DND-41 (cell line): Measurements from ENCODE around the gene ADARB2.

Source experiments
- ATAC-seq: fragments of 200-7000 bp; cut with Tn5 transposase; 3 replicates; pipeline ENCODE4 v1.9.1; 2021; ENCODE audit warnings: low read depth; ENCODE audit not compliant: insufficient read depth
- DNase-seq: peaks from one replicate; pipeline ENCODE4 v3.0.0-alpha.2; 2020
- H2AFZ ChIP-seq: 2 replicates; pipeline ENCODE4 v1.6.0; 2012; ENCODE audit warnings: low read depth, low read length
- H3K27ac ChIP-seq: 2 replicates; pipeline ENCODE4 v1.5.1; 2012; ENCODE audit warnings: low read length, inconsistent platforms
- H3K27me3 ChIP-seq: fragments of 200-600 bp; sonication (generic); 2 replicates; pipeline ENCODE4 v1.6.0; 2012; ENCODE audit warnings: low read length, mild to moderate bottlenecking, inconsistent platforms; ENCODE audit not compliant: insufficient read depth, poor library complexity
- H3K36me3 ChIP-seq: 2 replicates; pipeline ENCODE4 v1.5.1; 2012; ENCODE audit warnings: low read length, inconsistent platforms; ENCODE audit not compliant: insufficient read depth
- H3K4me1 ChIP-seq: 2 replicates; pipeline ENCODE4 v1.5.1; 2012; ENCODE audit warnings: mild to moderate bottlenecking, low read length; ENCODE audit not compliant: insufficient read depth
- H3K4me2 ChIP-seq: 2 replicates; pipeline ENCODE4 v1.6.0; 2012; ENCODE audit warnings: mild to moderate bottlenecking, moderate library complexity, low read length, inconsistent platforms; ENCODE audit not compliant: insufficient read depth
- H3K4me3 ChIP-seq, 2 experiments: fragments of 200-600 bp in 1 of 2; shearing (Covaris generic) in 1 of 2; 2 replicates each; pipeline ENCODE4 v1.5.1; 2012 to 2016; ENCODE audit warnings: inconsistent platforms in 2 of 2, low read length in 2 of 2, mild to moderate bottlenecking in 2 of 2, low read depth in 1 of 2, moderate library complexity in 1 of 2
- H3K79me2 ChIP-seq: 2 replicates; pipeline ENCODE4 v1.6.0; 2012; ENCODE audit warnings: low read length, inconsistent platforms; ENCODE audit not compliant: insufficient read depth
- H3K9ac ChIP-seq: 2 replicates; pipeline ENCODE4 v1.6.0; 2012; ENCODE audit warnings: low read depth, mild to moderate bottlenecking, inconsistent platforms, low read length, moderate library complexity
- H3K9me3 ChIP-seq: 2 replicates; pipeline ENCODE4 v1.5.1; 2012; ENCODE audit warnings: low read length, moderate library complexity, mild to moderate bottlenecking, inconsistent platforms; ENCODE audit not compliant: insufficient read depth, severe bottlenecking
- H4K20me1 ChIP-seq: 2 replicates; pipeline ENCODE4 v1.6.0; 2012; ENCODE audit warnings: low read length; ENCODE audit not compliant: insufficient read depth
- EZH2 ChIP-seq: IDR thresholded peaks from 3 replicates; pipeline ENCODE4 v1.6.1; 2012; ENCODE audit warnings: borderline replicate concordance, low read depth, mild to moderate bottlenecking, moderate library complexity, low read length, inconsistent platforms; ENCODE audit not compliant: severe bottlenecking
- TF ChIP-seq, protein P1 (sequence below): IDR thresholded peaks from 2 replicates; pipeline ENCODE4 v1.5.1; 2012; ENCODE audit warnings: borderline replicate concordance, low read length, moderate library complexity, mild to moderate bottlenecking; ENCODE audit not compliant: poor library complexity, severe bottlenecking; ENCODE audit errors: extremely low read depth

The ADARB2 gene

DNA sequence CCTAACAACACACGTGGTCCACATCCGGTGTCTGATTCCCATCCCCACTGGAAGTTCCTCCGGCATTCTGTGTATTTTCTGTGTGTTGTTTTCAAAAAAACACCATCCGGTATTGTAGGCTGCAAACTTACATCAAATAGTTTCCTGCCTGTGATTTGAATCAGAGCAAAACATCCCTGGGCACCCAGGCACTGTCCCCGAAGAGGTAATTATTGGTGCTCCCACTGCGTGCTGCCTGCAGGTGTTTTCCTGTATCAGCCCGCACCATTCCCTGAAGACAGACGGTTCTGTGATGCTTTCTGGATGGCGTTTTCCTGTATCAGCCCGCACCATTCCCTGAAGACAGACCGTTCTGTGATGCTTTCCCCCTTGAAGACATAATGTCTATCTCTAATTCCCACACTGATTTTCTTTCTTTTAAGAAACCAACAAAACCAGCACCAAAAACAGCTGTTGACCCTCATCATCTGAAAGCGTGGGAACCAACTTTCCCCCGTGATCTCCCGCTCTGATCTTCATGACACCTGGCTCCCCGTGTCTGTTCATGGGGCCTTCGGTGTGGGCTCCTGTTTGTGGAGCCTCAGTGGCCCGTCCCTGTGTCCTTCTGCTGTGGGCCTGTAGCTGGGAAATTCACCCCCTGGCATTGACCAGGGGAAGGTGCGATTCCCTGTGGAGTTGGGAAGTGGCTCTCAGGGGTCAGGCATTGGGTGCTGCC is 205.3 kb downstream of the ADARB2 start:
- Histone ChIP-seq H3K4me2 (no peak overlapping the region), H2AFZ (no peak overlapping the region), H3K4me1 (peaks cover 50% of the 10 kb centered on the region), H4K20me1 (no peaks in the 10 kb centered on the region), H3K27me3 (no peaks in the 10 kb centered on the region), H3K79me2 (peaks cover 82% of the 10 kb centered on the region), H3K4me3 (no peak overlapping the region), H3K9me3 (no peaks in the 10 kb centered on the region), H3K36me3 (peaks cover 45% of the 10 kb centered on the region), H3K27ac (peak overlapping the region; percentile 15), H3K9ac (no peak overlapping the region)
- peak; percentile 66 for ATAC-seq
- DNase-seq = peak; percentile 63
- TF ChIP-seq, protein P1, sequence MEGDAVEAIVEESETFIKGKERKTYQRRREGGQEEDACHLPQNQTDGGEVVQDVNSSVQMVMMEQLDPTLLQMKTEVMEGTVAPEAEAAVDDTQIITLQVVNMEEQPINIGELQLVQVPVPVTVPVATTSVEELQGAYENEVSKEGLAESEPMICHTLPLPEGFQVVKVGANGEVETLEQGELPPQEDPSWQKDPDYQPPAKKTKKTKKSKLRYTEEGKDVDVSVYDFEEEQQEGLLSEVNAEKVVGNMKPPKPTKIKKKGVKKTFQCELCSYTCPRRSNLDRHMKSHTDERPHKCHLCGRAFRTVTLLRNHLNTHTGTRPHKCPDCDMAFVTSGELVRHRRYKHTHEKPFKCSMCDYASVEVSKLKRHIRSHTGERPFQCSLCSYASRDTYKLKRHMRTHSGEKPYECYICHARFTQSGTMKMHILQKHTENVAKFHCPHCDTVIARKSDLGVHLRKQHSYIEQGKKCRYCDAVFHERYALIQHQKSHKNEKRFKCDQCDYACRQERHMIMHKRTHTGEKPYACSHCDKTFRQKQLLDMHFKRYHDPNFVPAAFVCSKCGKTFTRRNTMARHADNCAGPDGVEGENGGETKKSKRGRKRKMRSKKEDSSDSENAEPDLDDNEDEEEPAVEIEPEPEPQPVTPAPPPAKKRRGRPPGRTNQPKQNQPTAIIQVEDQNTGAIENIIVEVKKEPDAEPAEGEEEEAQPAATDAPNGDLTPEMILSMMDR = no peak
- TF ChIP-seq EZH2 = no peak

- peaks cover 60% of the 10 kb centered on the region for H3K4me1 ChIP-seq
- no peaks in the 10 kb centered on the region for H4K20me1 ChIP-seq
- H3K27ac ChIP-seq = peak overlapping the region; percentile 67
- ATAC-seq = no peak
- H3K27me3 ChIP-seq = no peaks in the 10 kb centered on the region
- no peak overlapping the region for H2AFZ ChIP-seq
- H3K4me2 ChIP-seq = peak overlapping the region; percentile 17; the same call in 1 of the 2 replicates
- DNase-seq = no peak
- no peak overlapping the region for H3K4me3 ChIP-seq
- H3K9me3 ChIP-seq = no peaks in the 10 kb centered on the region
- H3K36me3 ChIP-seq = peaks cover 43% of the 10 kb centered on the region
- H3K79me2 ChIP-seq = peaks cover 86% of the 10 kb centered on the region
- no peak overlapping the region for H3K9ac ChIP-seq
- TF ChIP-seq, protein P1 = no peak
- TF ChIP-seq EZH2 = no peak
These were observed 206.3 kb downstream of the ADARB2 start for GRCh38 chr10:1530871-1531517.

DNA sequence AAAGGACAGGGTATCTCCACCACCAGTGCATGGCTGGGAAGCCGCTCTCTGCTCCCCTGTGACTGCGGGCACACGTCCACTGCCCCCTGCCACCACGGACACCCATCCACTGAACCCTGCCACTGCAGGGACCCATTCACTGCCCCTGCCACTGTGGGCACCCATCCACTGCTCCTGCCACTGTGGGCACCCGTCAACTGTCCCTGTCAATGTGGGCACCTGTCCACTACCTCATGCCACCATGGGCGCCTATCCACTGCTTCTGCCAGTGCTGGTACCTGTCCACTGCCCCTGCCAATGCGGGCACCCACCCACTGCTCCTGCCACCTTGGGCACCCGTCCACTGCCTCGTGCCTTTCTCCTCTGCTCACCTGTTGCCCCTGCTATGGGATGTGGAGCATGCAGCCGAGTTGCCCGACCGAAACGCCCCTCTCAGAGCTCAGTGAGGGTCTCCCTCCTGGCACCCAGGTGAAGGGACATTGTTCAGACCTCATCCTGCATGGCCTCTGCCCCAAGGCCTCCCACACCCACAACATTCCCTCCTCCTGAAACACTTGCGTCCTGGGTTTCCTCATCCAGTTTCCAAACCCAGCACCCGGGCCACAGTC is 207.4 kb downstream of the ADARB2 start:
- no peak overlapping the region for H2AFZ ChIP-seq
- peaks cover 32% of the 10 kb centered on the region for H3K36me3 ChIP-seq
- DNase-seq (no peak), ATAC-seq (no peak)
- TF ChIP-seq, protein P1 = no peak
- no peak for TF ChIP-seq EZH2
- H3K27me3 ChIP-seq = no peaks in the 10 kb centered on the region
- 0 out of 4 replicates have a peak overlapping the region, but pooled peaks of 1 of the 2 experiments have one; percentile 7 for H3K4me3 ChIP-seq
- no peaks in the 10 kb centered on the region for H4K20me1 ChIP-seq
- peak overlapping the region; percentile 67 for H3K27ac ChIP-seq
- peak overlapping the region; percentile 43; the same call in 1 of the 2 replicates for H3K4me2 ChIP-seq
- H3K4me1 ChIP-seq = peaks cover 67% of the 10 kb centered on the region
- H3K9ac ChIP-seq = peak overlapping the region; percentile 27
- H3K79me2 ChIP-seq = peaks cover 75% of the 10 kb centered on the region
- no peaks in the 10 kb centered on the region for H3K9me3 ChIP-seq
